Measurements from ENCODE around the gene ATP12A.

- TF ChIP-seq CTCF (IDR thresholded peaks at IDR 0.05) (no peak), POLR2A (IDR thresholded peaks at IDR 0.05) (no peak), EP300 (IDR thresholded peaks at IDR 0.05) (no peak)
Measured at GRCh38 chr13:24734950-24735349, 54.7 kb downstream of the ATP12A start.

All from ovary (tissue), 3 donors.